ENCODE measurements around the gene TMEM72. TPM values are rescaled to one million over a fixed set of nuclear protein-coding genes. Genes with fewer than 3 reads are reported as not detected.
A peak's percentile ranks its signal among the peaks of the same experiment; 100 is the strongest.

TMEM72 gene
- total RNA-seq, 2 donors from 2014 or later: 1.6 TPM; not detected in 1

DNA sequence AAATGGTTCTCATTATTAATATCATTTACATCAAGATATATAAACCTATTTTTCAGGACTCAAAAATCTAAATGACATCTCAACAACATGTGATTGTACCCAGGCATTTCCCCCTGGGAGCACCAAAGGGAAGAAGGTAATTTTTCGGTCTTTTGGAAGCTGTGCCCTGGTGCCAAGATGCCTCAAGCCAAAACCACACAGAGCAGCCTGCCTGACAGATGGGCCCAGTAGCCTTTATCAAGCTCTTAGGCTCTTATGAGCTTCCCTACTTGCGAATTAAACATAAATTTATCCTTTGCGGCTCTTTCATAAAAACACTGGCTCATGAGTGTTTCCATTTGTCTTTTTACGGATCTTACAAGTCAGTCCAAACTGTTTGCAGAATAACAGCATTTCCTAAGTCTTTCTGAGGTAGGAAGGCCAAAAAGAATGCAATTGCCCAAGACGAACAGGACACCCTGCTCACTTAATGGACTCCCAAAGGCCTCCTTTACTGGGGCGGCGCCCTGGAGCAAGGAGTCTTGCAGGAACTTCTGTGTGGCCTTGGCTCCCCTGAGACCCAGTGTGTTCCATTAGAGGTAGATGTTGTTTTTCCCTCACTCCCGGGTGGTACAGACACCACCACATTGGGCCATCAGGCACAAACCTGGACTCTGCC, 44.4 kb downstream of the TMEM72 start:
- Histone ChIP-seq H3K4me3 (no peak overlapping the region), H3K27me3 (replicated peaks; ENCODE audit: insufficient read depth) (no peaks in the 10 kb centered on the region), H3K36me3 (no peaks in the 10 kb centered on the region), H3K9me3 (no peaks in the 10 kb centered on the region), H3K4me1 (replicated peaks) (peaks cover 4% of the 10 kb centered on the region), H3K27ac (no peak overlapping the region)
- 81% methylated on average over 8 of the region's 8 CpGs for WGBS
- TF ChIP-seq POLR2AphosphoS5 (IDR thresholded peaks at IDR 0.05) (no peak), POLR2A (IDR thresholded peaks at IDR 0.05) (no peak)
- TF ChIP-seq, protein P1, sequence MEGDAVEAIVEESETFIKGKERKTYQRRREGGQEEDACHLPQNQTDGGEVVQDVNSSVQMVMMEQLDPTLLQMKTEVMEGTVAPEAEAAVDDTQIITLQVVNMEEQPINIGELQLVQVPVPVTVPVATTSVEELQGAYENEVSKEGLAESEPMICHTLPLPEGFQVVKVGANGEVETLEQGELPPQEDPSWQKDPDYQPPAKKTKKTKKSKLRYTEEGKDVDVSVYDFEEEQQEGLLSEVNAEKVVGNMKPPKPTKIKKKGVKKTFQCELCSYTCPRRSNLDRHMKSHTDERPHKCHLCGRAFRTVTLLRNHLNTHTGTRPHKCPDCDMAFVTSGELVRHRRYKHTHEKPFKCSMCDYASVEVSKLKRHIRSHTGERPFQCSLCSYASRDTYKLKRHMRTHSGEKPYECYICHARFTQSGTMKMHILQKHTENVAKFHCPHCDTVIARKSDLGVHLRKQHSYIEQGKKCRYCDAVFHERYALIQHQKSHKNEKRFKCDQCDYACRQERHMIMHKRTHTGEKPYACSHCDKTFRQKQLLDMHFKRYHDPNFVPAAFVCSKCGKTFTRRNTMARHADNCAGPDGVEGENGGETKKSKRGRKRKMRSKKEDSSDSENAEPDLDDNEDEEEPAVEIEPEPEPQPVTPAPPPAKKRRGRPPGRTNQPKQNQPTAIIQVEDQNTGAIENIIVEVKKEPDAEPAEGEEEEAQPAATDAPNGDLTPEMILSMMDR (IDR thresholded peaks at IDR 0.05): no peak
- DNase-seq (ENCODE audit: low spot score): no peak
- intact Hi-C loops (cut with DNase I): loop anchor here (5.0 to 10.0 kb wide), 2 partner anchors 47 to 571 kb away; partner anchors contain the start of genes CXCL12 and ZNF22

DNA sequence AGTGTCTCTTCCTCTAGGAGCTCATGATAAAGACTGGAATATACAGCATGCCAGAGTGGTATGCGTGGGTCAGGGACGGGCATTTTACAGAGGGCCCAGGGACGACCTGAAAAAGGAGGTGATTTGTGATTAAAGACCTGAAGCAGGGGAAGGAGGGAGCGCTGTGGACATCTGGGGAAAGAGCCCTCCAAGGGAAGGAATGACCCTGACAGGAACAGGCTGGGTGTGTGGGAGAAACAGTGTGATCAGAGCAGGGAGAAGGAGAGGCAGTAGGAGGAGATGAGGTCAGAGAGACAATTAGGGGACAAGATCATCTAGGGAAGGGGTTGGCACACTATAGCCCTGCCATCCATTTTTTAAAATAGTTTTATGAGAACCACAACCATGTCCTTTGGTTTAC, 45.1 kb downstream of the TMEM72 start:
- Histone ChIP-seq H3K36me3 (no peaks in the 10 kb centered on the region), H3K27ac (no peak overlapping the region), H3K9me3 (no peaks in the 10 kb centered on the region), H3K27me3 (replicated peaks; ENCODE audit: insufficient read depth) (no peaks in the 10 kb centered on the region), H3K4me3 (no peak overlapping the region), H3K4me1 (replicated peaks) (peaks cover 4% of the 10 kb centered on the region)
- TF ChIP-seq POLR2A (IDR thresholded peaks at IDR 0.05) (no peak), POLR2AphosphoS5 (IDR thresholded peaks at IDR 0.05) (no peak)
- TF ChIP-seq, protein P1 (IDR thresholded peaks at IDR 0.05): no peak
- 89% methylated on average over 4 of the region's 4 CpGs for WGBS
- no peak for DNase-seq (ENCODE audit: low spot score)
- intact Hi-C loops (cut with DNase I): loop anchor here (5.0 to 10.0 kb wide), 2 partner anchors 46 to 571 kb away; partner anchors contain the start of genes CXCL12 and ZNF22

DNA sequence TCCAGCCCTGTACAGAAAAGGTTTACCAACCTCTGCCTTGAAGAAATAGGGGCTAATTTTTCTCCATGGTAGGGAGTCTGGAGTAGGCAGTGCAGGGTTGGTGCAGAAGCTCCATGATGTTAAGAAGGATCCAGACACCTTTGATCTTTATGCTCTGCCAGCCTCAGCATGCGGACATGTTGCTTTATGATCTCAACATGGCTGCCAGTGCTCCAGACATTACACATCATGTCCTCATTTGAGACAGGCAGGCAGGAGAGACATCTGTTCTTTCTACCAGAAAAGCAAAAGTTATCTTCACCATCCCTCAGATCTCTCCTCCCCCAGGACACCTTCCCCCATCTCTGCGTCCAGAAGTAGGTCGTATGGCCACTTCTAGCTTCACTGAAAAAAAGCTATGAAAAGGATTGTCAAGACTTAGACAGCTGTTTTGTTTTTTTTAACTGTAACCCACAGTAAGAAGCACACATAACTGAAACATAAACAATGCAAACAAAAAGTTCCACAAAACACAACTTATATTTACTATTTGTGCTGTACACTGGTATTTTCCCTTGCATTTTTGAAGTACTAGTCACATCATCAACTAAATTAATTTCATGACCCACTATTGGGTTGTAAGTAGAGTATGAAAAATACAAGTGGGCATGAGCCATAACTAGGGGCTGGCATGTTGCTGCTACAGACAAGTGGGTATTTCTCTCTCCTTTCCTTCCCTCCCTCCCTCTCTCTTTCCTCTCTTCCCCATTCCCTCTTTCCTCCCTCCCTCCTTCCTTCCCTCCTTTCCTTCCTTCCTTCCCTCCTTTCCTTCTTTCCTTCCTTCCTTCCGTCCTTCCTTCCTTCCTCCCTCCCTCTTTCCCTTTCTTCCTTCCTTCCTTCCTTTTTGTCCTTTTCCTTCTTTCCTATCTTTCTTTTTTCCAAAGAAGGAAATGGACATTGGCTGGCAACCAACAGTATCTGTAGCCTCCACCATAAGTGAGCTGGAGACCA, 45.9 kb downstream of the TMEM72 start:
- intact Hi-C loops (cut with DNase I): loop anchor here (5.0 to 10.0 kb wide), 2 partner anchors 45 to 572 kb away; partner anchors contain the start of genes CXCL12 and ZNF22
- H3K4me3 ChIP-seq: no peak overlapping the region
- 95% methylated on average over 4 of the region's 4 CpGs for WGBS
- H3K36me3 ChIP-seq: no peaks in the 10 kb centered on the region
- H3K9me3 ChIP-seq: no peaks in the 10 kb centered on the region
- H3K27me3 ChIP-seq (replicated peaks; ENCODE audit: insufficient read depth): no peaks in the 10 kb centered on the region
- peaks cover 4% of the 10 kb centered on the region for H3K4me1 ChIP-seq (replicated peaks)
- DNase-seq (ENCODE audit: low spot score): no peak
- H3K27ac ChIP-seq: no peak overlapping the region
- TF ChIP-seq, protein P1 (IDR thresholded peaks at IDR 0.05): no peak
- no peak for TF ChIP-seq POLR2A (IDR thresholded peaks at IDR 0.05)

DNA sequence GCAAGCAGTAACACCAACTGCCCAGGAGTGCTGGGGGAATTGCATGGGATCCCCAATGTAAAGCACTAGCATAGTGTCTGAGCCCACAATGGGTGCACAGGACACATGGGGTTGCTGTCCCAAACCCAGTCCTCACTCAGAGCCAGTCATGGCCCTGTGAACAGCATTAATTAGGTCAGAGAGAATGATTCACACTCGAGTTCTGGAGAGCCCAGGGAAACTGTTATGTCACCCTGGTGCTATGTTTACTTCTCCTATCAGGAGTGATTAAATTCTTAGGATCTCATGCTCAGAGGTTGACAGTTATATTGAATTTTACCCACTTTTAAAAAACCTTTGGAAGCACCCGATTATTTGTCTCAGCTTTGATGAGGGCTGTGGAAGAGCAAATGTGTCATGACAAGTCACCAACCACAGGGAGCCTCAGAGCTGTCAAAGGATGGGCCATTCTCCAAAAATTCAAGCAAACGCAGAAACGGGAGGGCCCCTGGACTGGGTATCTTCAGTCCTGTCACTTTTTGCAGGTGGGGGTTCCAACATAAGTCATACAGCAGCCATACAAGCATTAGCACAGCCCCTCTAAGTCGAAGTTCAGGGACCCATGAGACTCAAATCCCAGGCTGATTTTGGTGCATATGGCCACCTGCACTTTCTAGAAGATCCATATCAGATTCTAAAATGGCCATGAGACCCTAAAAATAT, 47.2 kb downstream of the TMEM72 start:
- Histone ChIP-seq H3K27ac (peak overlapping the region in 1 of 2 donors; percentile 74), H3K4me1 (replicated peaks) (peaks cover 4% of the 10 kb centered on the region), H3K36me3 (no peaks in the 10 kb centered on the region), H3K9me3 (no peaks in the 10 kb centered on the region), H3K4me3 (peak overlapping the region; percentile 51 to 72), H3K27me3 (replicated peaks; ENCODE audit: insufficient read depth) (no peaks in the 10 kb centered on the region)
- WGBS: 23% methylated on average over 5 of the region's 5 CpGs
- intact Hi-C loops (cut with DNase I): loop anchor here (2.0 to 10.0 kb wide), 3 partner anchors 16 to 574 kb away; partner anchors contain the start of genes CXCL12 and ZNF22
- TF ChIP-seq POLR2A (IDR thresholded peaks at IDR 0.05) (no peak), POLR2AphosphoS5 (IDR thresholded peaks at IDR 0.05) (no peak)
- TF ChIP-seq, protein P1 (IDR thresholded peaks at IDR 0.05): no peak
- DNase-seq (ENCODE audit: low spot score): no peak
